Vagina (tissue), 2 donors: ENCODE data around the gene FGF3.

Source experiments
- POLR2A ChIP-seq, 2 donors: fragments of 450-650 bp; IDR thresholded peaks; one replicate each; pipeline ENCODE4 v1.6.1; 2017; ENCODE audit warnings: antibody characterized with exemption in 2 of 2, mild to moderate bottlenecking in 2 of 2, moderate library complexity in 2 of 2
- TF ChIP-seq, protein P1 (sequence below), 3 experiments: fragments of 450-650 bp in 2 of 3; fragments of 200-600 bp in 1 of 3; sonication (generic) in 1 of 3; IDR thresholded peaks; one replicate each; pipeline ENCODE4 v1.5.1; 2017 to 2019; ENCODE audit warnings: antibody characterized with exemption in 3 of 3, mild to moderate bottlenecking in 2 of 3, moderate library complexity in 2 of 3

- TF ChIP-seq, protein P1, sequence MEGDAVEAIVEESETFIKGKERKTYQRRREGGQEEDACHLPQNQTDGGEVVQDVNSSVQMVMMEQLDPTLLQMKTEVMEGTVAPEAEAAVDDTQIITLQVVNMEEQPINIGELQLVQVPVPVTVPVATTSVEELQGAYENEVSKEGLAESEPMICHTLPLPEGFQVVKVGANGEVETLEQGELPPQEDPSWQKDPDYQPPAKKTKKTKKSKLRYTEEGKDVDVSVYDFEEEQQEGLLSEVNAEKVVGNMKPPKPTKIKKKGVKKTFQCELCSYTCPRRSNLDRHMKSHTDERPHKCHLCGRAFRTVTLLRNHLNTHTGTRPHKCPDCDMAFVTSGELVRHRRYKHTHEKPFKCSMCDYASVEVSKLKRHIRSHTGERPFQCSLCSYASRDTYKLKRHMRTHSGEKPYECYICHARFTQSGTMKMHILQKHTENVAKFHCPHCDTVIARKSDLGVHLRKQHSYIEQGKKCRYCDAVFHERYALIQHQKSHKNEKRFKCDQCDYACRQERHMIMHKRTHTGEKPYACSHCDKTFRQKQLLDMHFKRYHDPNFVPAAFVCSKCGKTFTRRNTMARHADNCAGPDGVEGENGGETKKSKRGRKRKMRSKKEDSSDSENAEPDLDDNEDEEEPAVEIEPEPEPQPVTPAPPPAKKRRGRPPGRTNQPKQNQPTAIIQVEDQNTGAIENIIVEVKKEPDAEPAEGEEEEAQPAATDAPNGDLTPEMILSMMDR (IDR thresholded peaks at IDR 0.05) = no peak
- no peak for TF ChIP-seq POLR2A (IDR thresholded peaks at IDR 0.05)
These were observed 18.9 kb downstream of the FGF3 start for GRCh38 chr11:69800278-69800677.
